BLaER1 treated with 17β-estradiol and CSF1 and Interleukin-3, amounts not matched to agents 10 nM and 100 nM (cell line): Measurements from ENCODE around the gene AK2.
"Not testable (repeated sequence)": the region's sequence is repeated elsewhere in the genome, so short reads cannot be mapped to it uniquely, and the experiment has no call there.

Experiments used
- H3K27ac ChIP-seq, 11 experiments: shearing (Covaris generic); formaldehyde crosslinking; 2 replicates each; pipeline ENCODE4 v1.8.1; 2022
- H3K27me3 ChIP-seq, 11 experiments: shearing (Covaris generic); formaldehyde crosslinking; 2 replicates each; pipeline ENCODE4 v1.8.1; 2022
- H3K36me3 ChIP-seq, 11 experiments: shearing (Covaris generic); formaldehyde crosslinking; 2 replicates each; pipeline ENCODE4 v1.8.1; 2022
- H3K4me1 ChIP-seq, 10 experiments: shearing (Covaris generic); formaldehyde crosslinking; 2 replicates each; pipeline ENCODE4 v1.8.1; 2022
- H3K4me2 ChIP-seq, 11 experiments: shearing (Covaris generic); formaldehyde crosslinking; 2 replicates each; pipeline ENCODE4 v1.8.1; 2022
- H3K4me3 ChIP-seq, 10 experiments: shearing (Covaris generic); formaldehyde crosslinking; 2 replicates each; pipeline ENCODE4 v1.8.1; 2022
- H3K9ac ChIP-seq, 11 experiments: shearing (Covaris generic); formaldehyde crosslinking; 2 replicates each; pipeline ENCODE4 v1.8.1; 2022
- H3K9me3 ChIP-seq, 11 experiments: shearing (Covaris generic); formaldehyde crosslinking; replicated peaks in 1 of 11; 2 replicates each; pipeline ENCODE4 v1.8.1; 2022
- H4K20me1 ChIP-seq, 11 experiments: shearing (Covaris generic); formaldehyde crosslinking; 2 replicates each; pipeline ENCODE4 v1.8.1; 2022
- Cebpa-rat ChIP-seq, 11 experiments: shearing (Covaris generic); IDR thresholded peaks; 2 replicates each; pipeline ENCODE4 v1.8.1; 2022

AK2 gene

DNA sequence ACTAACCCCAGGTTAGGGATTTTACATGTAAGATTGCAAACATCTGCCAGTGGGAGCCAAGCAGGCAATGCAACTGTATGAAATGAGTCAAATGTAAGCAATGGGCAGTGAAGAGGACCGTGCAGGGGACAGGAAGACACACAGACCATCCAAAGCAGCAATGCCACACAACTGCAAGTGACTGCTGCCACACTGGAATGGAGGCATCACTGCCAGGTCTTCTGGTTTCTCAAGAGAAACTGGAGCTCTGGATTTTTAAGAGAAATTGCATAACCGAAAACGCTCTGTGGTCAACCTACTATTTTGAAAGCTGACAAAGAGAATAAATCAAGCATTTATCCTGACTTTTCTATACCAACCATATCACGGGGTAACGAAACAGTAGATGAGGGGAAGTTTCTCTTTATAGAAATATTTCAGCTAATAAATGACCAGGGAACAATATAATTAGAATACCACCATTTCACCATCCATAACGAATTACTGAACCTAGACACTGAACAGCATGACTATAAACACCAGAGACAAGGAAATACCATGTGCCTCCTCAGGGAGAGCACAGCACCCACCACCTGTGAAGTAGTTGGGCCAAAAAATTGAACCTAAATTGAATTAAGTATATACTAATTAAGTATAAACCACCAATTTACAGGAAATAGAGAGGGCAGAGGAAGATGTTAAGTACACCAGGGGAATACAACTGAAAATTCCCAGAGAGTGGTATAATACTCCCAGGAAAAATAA, 4.4 kb downstream of the AK2 start:
- peak overlapping the region in 6 of 10 experiments; percentile 31 to 97 (median 34); a peak in 9 of 20 replicates for H3K4me3 ChIP-seq
- H3K9me3 ChIP-seq: no peaks in the 10 kb centered on the region; a peak in 3 of 22 replicates
- H3K4me2 ChIP-seq: peak overlapping the region; percentile 89 to 98 (median 93)
- H3K9ac ChIP-seq: peak overlapping the region in 9 of 11 experiments; percentile 37 to 68 (median 47); a peak in 18 of 22 replicates
- peak in 6 of 11 experiments; percentile 22 to 75 (median 54); a peak in 5 of 22 replicates for TF ChIP-seq Cebpa-rat (IDR thresholded peaks at IDR 0.05)
- H4K20me1 ChIP-seq: peaks cover 35 to 85% (median 77%) of the 10 kb centered on the region in 11 experiments; a peak in 20 of 22 replicates
- H3K27ac ChIP-seq: peak overlapping the region in 9 of 11 experiments; percentile 58 to 91 (median 74); a peak in 19 of 22 replicates
- peaks cover 21 to 81% (median 69%) of the 10 kb centered on the region in 11 experiments for H3K36me3 ChIP-seq
- H3K4me1 ChIP-seq: peaks cover 58 to 91% (median 83%) of the 10 kb centered on the region in 10 experiments
- H3K27me3 ChIP-seq: no peaks in the 10 kb centered on the region

DNA sequence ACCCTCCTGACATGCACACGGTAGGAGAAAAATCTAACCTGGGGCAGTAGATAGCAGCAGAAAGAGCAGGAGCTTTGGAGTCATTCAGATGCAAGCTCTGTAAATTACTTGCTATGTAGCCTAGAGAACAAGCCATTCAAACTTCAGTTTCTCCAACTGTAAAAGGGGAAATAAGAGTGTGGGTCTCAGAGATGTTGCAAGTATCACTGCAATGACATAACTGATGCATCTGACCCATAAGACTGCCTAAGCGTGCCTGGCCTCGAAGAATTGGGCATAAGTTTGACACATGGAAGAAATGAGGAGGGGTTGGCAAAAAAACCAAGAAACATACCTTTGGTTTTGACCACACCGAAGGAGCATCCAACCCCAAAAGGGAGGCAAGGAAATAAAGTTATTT, 5.2 kb downstream of the AK2 start:
- Histone ChIP-seq H3K4me3 (peak overlapping the region in 3 of 10 experiments; percentile 6 to 97 (median 27); a peak in 4 of 20 replicates), H4K20me1 (peaks cover 42 to 93% (median 85%) of the 10 kb centered on the region in 11 experiments; a peak in 21 of 22 replicates), H3K27me3 (no peaks in the 10 kb centered on the region), H3K9me3 (no peaks in the 10 kb centered on the region), H3K36me3 (peaks cover 21 to 89% (median 75%) of the 10 kb centered on the region in 11 experiments), H3K27ac (peak overlapping the region in 9 of 11 experiments; percentile 58 to 91 (median 74); a peak in 18 of 22 replicates), H3K9ac (peak overlapping the region in 7 of 11 experiments; percentile 33 to 62 (median 47); a peak in 13 of 22 replicates), H3K4me1 (peaks cover 62 to 95% (median 86%) of the 10 kb centered on the region in 10 experiments), H3K4me2 (peak overlapping the region; percentile 89 to 98 (median 93); a peak in 21 of 22 replicates)
- TF ChIP-seq Cebpa-rat (IDR thresholded peaks at IDR 0.05): 0 out of 22 replicates have a peak, but pooled peaks of 2 of the 11 experiments have one; percentile 21 to 36

DNA sequence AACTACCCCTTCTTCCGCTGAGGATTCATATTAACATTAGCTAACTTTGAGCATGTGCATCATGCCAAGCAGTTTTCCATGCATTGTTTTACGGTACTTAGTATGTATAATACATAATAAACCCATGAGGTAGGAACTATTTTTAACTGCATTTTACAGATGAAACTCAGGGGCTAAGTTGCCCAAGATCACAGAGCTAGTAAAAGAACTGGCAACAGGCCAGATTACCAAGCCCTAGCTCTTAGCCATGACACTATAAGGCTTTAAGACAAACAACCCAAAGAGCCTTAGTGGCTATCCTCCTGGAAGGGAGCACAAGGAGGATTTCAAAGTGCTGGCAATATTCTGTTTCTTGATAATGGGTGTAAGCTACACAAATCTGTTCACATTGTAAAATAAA, 6.1 kb downstream of the AK2 start:
- no peak overlapping the region for H3K4me3 ChIP-seq
- peaks cover 21 to 96% (median 83%) of the 10 kb centered on the region in 11 experiments for H3K36me3 ChIP-seq
- H4K20me1 ChIP-seq: peaks cover 52 to 100% (median 93%) of the 10 kb centered on the region in 11 experiments; a peak in 21 of 22 replicates
- peak overlapping the region in 1 of 11 experiments; percentile 55; a peak in 4 of 22 replicates for H3K9ac ChIP-seq
- TF ChIP-seq Cebpa-rat (IDR thresholded peaks at IDR 0.05): no peak
- peak overlapping the region in 9 of 11 experiments; percentile 89 to 98 (median 93); a peak in 11 of 22 replicates for H3K4me2 ChIP-seq
- no peaks in the 10 kb centered on the region for H3K9me3 ChIP-seq
- H3K27me3 ChIP-seq: no peaks in the 10 kb centered on the region
- H3K4me1 ChIP-seq: peaks cover 66 to 100% (median 84%) of the 10 kb centered on the region in 10 experiments
- peak overlapping the region in 9 of 11 experiments; percentile 58 to 91 (median 74); a peak in 14 of 22 replicates for H3K27ac ChIP-seq

DNA sequence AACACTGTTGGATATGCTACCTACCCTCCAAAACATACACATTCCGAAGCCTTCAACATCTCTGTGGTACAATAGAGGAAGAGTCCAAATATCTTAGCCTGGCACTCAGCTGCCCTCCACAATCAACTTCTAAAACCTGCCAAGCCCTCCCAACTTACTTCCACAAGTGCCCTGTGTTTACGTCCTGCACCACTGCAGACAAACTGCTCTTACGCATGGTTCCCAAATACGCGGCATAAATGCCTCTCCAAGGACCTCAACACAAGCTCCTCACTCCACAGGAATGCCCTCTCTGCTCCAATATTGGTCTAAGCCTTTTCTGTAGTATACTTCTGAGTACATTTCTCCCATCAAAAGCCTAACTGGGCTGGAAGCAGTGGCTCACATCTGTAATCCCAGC, 6.8 kb downstream of the AK2 start:
- no peak for TF ChIP-seq Cebpa-rat (IDR thresholded peaks at IDR 0.05)
- Histone ChIP-seq H3K4me2 (peak overlapping the region in 6 of 11 experiments; percentile 91 to 98 (median 95); a peak in 7 of 22 replicates), H3K27ac (peak overlapping the region in 7 of 11 experiments; percentile 32 to 89 (median 71); a peak in 6 of 22 replicates), H3K9me3 (no peaks in the 10 kb centered on the region), H3K9ac (no peak overlapping the region), H3K36me3 (peaks cover 21 to 97% (median 85%) of the 10 kb centered on the region in 11 experiments), H3K4me1 (peaks cover 66 to 100% (median 82%) of the 10 kb centered on the region in 10 experiments), H3K27me3 (no peaks in the 10 kb centered on the region), H4K20me1 (peaks cover 58 to 100% (median 93%) of the 10 kb centered on the region in 11 experiments; a peak in 21 of 22 replicates), H3K4me3 (no peak overlapping the region)

DNA sequence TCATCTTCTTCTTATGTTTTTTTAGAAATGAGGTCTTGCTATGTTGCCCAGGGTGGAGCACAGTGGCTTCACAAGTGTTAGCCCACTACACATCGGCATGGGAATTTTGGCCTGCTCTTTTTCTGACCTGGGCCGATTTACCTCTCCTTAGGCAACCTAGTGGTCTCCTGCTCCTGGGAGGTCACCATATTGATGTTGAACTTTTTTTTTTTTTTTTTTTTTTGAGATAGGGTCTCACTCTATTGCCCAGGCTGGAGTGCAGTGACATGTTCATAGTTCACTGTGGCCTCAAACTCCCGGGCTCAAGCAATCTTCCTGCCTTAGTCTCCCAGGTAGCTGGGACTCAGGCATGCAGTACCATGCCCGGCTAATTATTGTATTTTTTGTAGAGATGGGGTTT, 7.5 kb downstream of the AK2 start:
- Histone ChIP-seq H3K4me2 (peak overlapping the region in 3 of 11 experiments; percentile 44 to 98 (median 98); a peak in 2 of 22 replicates), H3K36me3 (peaks cover 25 to 97% (median 85%) of the 10 kb centered on the region in 11 experiments)

DNA sequence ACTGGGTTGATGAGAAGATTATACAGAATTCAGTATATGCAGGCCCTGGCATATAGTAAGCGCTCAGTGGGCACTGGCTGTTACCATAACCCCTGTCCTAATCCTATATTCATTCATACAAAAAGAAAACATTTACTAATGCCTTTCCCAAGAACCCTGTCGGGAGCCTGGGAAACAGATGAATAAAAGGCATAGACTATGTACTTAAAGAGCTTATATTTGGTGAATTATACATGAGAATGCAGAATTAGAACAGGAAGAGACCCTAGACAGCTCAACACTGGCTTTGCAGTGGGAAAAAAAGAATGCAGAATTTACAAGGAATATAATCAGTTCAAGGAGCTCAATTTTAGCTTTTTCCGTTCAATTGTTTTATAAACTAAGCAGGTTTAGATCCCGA, 10.9 kb downstream of the AK2 start:
- Histone ChIP-seq H3K36me3 (peaks cover 57 to 98% (median 93%) of the 10 kb centered on the region in 11 experiments), H4K20me1 (peaks cover 56 to 100% (median 91%) of the 10 kb centered on the region in 11 experiments; a peak in 21 of 22 replicates), H3K4me3 (no peak overlapping the region), H3K4me2 (peak overlapping the region in 4 of 11 experiments; percentile 36 to 77 (median 58); a peak in 7 of 22 replicates), H3K9me3 (no peaks in the 10 kb centered on the region), H3K27ac (peak overlapping the region in 2 of 11 experiments; percentile 60 to 66; a peak in 5 of 22 replicates), H3K27me3 (no peaks in the 10 kb centered on the region), H3K4me1 (peaks cover 25 to 68% (median 41%) of the 10 kb centered on the region in 10 experiments), H3K9ac (no peak overlapping the region)
- no peak for TF ChIP-seq Cebpa-rat (IDR thresholded peaks at IDR 0.05)

More for the DNA sequence above, 7.5 kb downstream of the AK2 start:
- TF ChIP-seq Cebpa-rat (IDR thresholded peaks at IDR 0.05): no peak
- no peak overlapping the region for H3K4me3 ChIP-seq
- peaks cover 60 to 100% (median 76%) of the 10 kb centered on the region in 10 experiments for H3K4me1 ChIP-seq
- no peak overlapping the region for H3K9ac ChIP-seq
- no peaks in the 10 kb centered on the region for H3K9me3 ChIP-seq
- no peaks in the 10 kb centered on the region for H3K27me3 ChIP-seq
- peaks cover 65 to 100% (median 94%) of the 10 kb centered on the region in 11 experiments; a peak in 21 of 22 replicates for H4K20me1 ChIP-seq
- no peak overlapping the region for H3K27ac ChIP-seq

DNA sequence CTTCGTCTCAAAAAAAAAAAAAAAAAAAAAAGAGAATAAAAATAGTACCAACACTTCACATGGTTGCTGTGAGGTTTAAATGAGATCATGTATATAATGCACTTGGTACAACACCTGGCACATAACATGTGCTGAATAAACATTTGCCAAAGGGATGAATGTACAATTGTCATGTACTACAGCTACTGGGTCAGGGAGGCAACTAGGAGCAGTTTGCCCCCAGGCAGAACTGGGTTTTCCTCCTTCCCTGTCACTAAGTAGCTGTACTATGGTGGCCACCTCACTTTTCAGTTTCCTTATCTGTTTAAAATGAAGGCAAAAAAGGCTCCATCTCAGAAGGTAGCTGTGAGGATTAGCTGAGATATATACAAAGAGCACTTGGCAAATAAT, 11.5 kb downstream of the AK2 start:
- peak overlapping the region in 2 of 11 experiments; percentile 17 to 28; a peak in 2 of 22 replicates for H3K9ac ChIP-seq
- H3K9me3 ChIP-seq: no peaks in the 10 kb centered on the region
- peak overlapping the region in 4 of 11 experiments; percentile 36 to 77 (median 58); a peak in 8 of 22 replicates for H3K4me2 ChIP-seq
- H3K4me1 ChIP-seq: peaks cover 19 to 62% (median 36%) of the 10 kb centered on the region in 10 experiments
- peaks cover 61 to 98% (median 93%) of the 10 kb centered on the region in 11 experiments for H3K36me3 ChIP-seq
- peaks cover 50 to 100% (median 85%) of the 10 kb centered on the region in 11 experiments; a peak in 21 of 22 replicates for H4K20me1 ChIP-seq
- TF ChIP-seq Cebpa-rat (IDR thresholded peaks at IDR 0.05): no peak
- H3K27me3 ChIP-seq: no peaks in the 10 kb centered on the region
- H3K4me3 ChIP-seq: no peak overlapping the region
- H3K27ac ChIP-seq: peak overlapping the region in 3 of 11 experiments; percentile 51 to 66 (median 60); a peak in 8 of 22 replicates

DNA sequence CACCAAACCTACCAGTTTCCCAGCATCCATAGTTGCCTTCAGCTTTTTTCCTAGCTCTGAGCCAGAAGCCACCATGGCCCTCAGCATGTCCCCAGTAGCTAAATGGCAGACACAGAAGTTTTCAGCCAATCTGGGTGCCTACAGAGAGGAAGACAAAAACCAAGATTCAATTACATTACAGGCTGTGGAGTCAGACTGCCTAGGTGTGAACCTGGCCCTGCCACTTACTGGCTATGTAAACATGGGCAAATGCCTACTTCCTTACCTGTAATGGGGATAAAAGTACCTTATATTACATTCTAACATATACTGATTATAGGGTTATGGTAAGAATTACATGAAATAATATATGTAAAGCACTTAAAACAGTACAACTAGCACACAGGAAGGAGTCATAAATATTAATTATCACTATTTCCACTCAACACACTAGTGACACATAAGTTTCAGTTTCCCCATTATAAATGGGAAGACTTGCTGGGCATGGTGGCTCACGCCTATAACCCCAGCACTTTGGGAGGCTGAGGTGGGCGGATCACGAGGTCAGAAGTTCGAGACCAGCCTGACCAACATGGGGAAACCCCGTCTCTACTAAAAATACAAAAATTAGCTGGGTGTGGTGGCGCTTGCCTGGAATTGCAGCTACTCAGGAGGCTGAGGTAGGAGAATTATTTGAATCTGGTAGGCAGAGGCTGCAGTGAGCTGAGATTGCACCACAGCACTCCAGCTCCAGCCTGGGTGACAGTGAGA, 12.1 kb downstream of the AK2 start:
- H3K9ac ChIP-seq, H3K4me3 ChIP-seq, H3K9me3 ChIP-seq, H3K27me3 ChIP-seq: not testable (repeated sequence)
- H3K4me1 ChIP-seq: peaks cover 16 to 56% (median 33%) of the 10 kb centered on the region in 10 experiments
- H3K27ac ChIP-seq: peak overlapping the region in 2 of 11 experiments; percentile 25 to 60; a peak in 3 of 22 replicates
- peak overlapping the region in 4 of 11 experiments; percentile 36 to 77 (median 58); a peak in 8 of 22 replicates for H3K4me2 ChIP-seq
- H3K36me3 ChIP-seq: peaks cover 61 to 98% (median 93%) of the 10 kb centered on the region in 11 experiments
- peaks cover 44 to 98% (median 81%) of the 10 kb centered on the region in 11 experiments; a peak in 21 of 22 replicates for H4K20me1 ChIP-seq
